Measurements from ENCODE around the gene UBE2H.

DNA sequence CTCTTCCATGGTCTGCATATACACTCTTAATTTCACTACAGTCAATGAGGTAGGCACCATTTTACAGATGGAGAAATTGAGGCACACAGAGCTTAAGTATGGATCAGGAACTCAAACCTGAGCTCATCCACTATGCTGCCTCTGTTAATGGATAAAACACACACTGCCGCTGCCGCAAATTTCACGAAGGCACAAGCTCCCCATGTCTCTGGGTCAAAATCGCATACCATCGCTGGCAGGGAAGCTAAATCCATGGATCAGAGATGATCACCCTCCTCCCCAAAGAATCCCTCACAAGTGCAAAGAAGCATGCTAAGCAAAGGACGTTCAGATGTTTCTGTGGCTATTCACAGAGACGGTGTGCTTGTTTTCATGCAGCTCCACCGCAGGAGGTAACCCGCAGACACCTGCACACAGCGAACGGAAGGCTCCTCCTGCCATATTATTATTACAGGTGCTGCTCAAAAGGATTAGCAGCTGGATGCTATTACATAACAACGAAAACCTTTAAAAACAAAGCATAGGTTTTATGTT, 109.3 kb downstream of the UBE2H start:
- no peak for TF ChIP-seq FOXA1 (IDR thresholded peaks at IDR 0.05)
- TF ChIP-seq CTBP1 (IDR thresholded peaks at IDR 0.05; ENCODE audit: borderline replicate concordance), result no peak
